Lower lobe of right lung (tissue), 2 donors: ENCODE results near the gene PEMT. TPM values are rescaled to one million over a fixed set of nuclear protein-coding genes. Genes with fewer than 3 reads are reported as not detected.

Experiments
- ATAC-seq, 2 donors: fragments of 200-7000 bp; cut with Tn5 transposase; one replicate each; pipeline ENCODE4 v1.9.1; 2020 to 2022; ENCODE audit warnings: mild to moderate bottlenecking in 2 of 2, moderate library complexity in 2 of 2
- DNase-seq: peaks from one replicate; pipeline ENCODE4 v3.0.0-alpha.2; 2020
- H3K27ac ChIP-seq: fragments of 200-600 bp; one replicate; pipeline ENCODE4 v1.8.0; 2022
- H3K27me3 ChIP-seq: fragments of 200-600 bp; one replicate; pipeline ENCODE4 v1.8.0; 2022; ENCODE audit warnings: low read depth
- H3K36me3 ChIP-seq: fragments of 200-600 bp; one replicate; pipeline ENCODE4 v1.8.0; 2022; ENCODE audit warnings: mild to moderate bottlenecking
- H3K4me1 ChIP-seq: fragments of 200-600 bp; one replicate; pipeline ENCODE4 v1.8.0; 2022
- H3K4me3 ChIP-seq: fragments of 200-600 bp; one replicate; pipeline ENCODE4 v1.8.0; 2022; ENCODE audit warnings: mild to moderate bottlenecking
- H3K9me3 ChIP-seq: fragments of 200-600 bp; one replicate; pipeline ENCODE4 v1.8.0; 2022
- intact Hi-C: fragments of 100-400 bp; cut with DNase I; formaldehyde crosslinking; loops from one replicate; pipeline ENCODE4 v1.11.0; 2022
- total RNA-seq: library from RNA; stranded (reverse); fragmentation: NEBNext Ultra II Directional; extraction: Animal tissue kit (Norgen Biotek cat#: 25700); gene quantifications from one replicate; pipeline ENCODE4 v1.2.1, GENCODE V29; 2021
- TF ChIP-seq, protein P1 (sequence below): fragments of 200-600 bp; IDR thresholded peaks from one replicate; pipeline ENCODE4 v1.8.0; 2022; ENCODE audit warnings: antibody characterized with exemption, mild to moderate bottlenecking
- donor health status: DM: no; HTN: yes; CAD: no; lungs with severe emphysema.

Gene PEMT
- total RNA-seq, 1 donor from 2014 or later = 20.1 TPM

GRCh38 chr17:17609121-17609520 is 17.6 kb upstream of the PEMT start:
- H3K9me3 ChIP-seq = no peaks in the 10 kb centered on the region
- DNase-seq = no peak
- intact Hi-C loops = no loop called here
- no peak overlapping the region for H3K4me3 ChIP-seq
- no peaks in the 10 kb centered on the region for H3K36me3 ChIP-seq
- ATAC-seq = no peak
- no peak overlapping the region for H3K27ac ChIP-seq
- H3K4me1 ChIP-seq = peaks cover 31% of the 10 kb centered on the region
- TF ChIP-seq, protein P1, sequence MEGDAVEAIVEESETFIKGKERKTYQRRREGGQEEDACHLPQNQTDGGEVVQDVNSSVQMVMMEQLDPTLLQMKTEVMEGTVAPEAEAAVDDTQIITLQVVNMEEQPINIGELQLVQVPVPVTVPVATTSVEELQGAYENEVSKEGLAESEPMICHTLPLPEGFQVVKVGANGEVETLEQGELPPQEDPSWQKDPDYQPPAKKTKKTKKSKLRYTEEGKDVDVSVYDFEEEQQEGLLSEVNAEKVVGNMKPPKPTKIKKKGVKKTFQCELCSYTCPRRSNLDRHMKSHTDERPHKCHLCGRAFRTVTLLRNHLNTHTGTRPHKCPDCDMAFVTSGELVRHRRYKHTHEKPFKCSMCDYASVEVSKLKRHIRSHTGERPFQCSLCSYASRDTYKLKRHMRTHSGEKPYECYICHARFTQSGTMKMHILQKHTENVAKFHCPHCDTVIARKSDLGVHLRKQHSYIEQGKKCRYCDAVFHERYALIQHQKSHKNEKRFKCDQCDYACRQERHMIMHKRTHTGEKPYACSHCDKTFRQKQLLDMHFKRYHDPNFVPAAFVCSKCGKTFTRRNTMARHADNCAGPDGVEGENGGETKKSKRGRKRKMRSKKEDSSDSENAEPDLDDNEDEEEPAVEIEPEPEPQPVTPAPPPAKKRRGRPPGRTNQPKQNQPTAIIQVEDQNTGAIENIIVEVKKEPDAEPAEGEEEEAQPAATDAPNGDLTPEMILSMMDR = no peak
- no peaks in the 10 kb centered on the region for H3K27me3 ChIP-seq

DNA sequence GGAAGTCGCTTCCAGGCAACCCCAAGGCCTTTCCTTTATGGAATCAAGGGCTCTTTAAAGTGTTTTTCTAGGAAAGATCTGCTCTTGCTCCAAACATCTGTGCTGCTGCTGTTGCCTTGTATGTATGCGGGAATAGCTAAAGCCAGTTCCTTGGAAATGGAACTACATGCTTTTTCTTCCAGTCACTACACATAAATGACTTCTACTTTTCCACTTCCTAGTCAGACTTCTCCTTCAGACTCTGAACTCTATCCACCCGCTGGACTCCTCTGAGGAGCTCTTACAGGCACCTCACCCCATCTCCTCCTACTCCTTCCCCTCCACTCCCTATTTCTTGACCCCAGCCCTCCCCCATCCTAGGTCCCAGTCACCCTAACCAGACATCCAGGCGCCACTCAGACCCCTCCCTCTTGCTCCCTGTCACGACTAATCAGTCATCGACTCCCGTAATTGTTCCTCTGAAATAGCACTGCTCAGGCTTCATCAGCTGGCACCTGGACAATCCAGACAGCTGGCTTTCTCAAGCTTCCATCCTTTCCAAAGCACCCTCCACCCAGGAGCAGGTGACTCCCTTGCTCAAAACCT is 15.0 kb upstream of the PEMT start:
- no peaks in the 10 kb centered on the region for H3K27me3 ChIP-seq
- H3K36me3 ChIP-seq = no peaks in the 10 kb centered on the region

DNA sequence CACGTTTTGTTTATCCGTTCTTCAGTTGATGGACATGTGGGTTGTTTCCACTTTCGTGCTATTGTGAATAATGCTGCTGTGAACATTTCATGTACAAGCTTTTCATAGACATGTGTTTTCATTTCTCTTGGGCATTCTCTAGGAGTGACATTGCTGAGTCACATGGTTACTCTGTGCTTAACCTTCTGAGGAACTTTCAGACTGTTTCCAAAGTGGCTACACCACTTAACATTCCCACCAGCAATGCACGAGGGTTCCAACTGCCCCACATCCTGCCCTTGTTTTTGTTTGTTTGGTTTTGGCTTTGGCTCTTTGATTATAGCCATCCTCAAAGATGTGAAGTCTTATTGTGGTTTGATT is 14.2 kb upstream of the PEMT start:
- Histone ChIP-seq H3K27ac (peak overlapping the region; percentile 64), H3K36me3 (no peaks in the 10 kb centered on the region), H3K4me1 (peaks cover 18% of the 10 kb centered on the region), H3K4me3 (no peak overlapping the region), H3K27me3 (no peaks in the 10 kb centered on the region), H3K9me3 (no peaks in the 10 kb centered on the region)
- DNase-seq (no peak), ATAC-seq (peak; percentile 81 to 87)
- TF ChIP-seq, protein P1 = no peak
- intact Hi-C loops = no loop called here

More for the DNA sequence above, 15.0 kb upstream of the PEMT start:
- ATAC-seq (no peak), DNase-seq (no peak)
- Histone ChIP-seq H3K4me3 (no peak overlapping the region), H3K27ac (peak overlapping the region; percentile 64), H3K9me3 (no peaks in the 10 kb centered on the region), H3K4me1 (peaks cover 18% of the 10 kb centered on the region)
- intact Hi-C loops = no loop called here
- TF ChIP-seq, protein P1 = no peak

DNA sequence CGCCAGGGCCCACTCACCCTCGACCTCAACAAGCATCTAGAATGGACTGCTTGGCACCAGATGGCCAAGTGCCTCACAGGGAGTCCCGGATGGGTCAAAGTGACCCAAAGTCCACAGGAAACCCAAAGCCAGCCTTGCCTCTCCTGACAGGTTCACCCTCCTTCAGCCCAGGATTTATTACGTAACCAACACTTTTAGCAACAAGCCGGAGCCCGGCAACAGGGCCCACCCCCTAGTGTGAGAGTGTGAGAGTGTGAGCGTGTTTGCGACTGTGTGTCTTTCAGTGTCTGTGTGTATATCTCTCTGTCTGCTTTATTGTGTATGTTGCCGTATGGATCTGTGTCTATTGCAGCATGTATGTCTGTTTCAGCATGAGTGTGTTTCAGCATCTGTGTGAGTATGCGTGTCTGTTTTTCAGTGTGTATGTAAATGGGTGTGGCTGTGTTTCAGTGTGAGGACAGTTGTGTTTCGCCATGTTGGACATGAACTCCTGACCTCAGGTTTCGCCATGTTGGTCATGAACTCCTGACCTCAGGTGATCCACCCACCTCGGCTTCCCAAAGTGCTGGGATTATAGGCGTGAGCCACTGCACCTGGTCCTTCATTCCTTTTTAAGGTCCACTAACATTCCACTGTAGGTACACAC is 13.7 kb upstream of the PEMT start:
- DNase-seq (peak; percentile 59), ATAC-seq (peak; percentile 70 to 81)
- peaks cover 18% of the 10 kb centered on the region for H3K4me1 ChIP-seq
- no peaks in the 10 kb centered on the region for H3K9me3 ChIP-seq
- intact Hi-C loops = no loop called here
- no peak overlapping the region for H3K4me3 ChIP-seq
- H3K36me3 ChIP-seq = no peaks in the 10 kb centered on the region
- TF ChIP-seq, protein P1 = no peak
- no peaks in the 10 kb centered on the region for H3K27me3 ChIP-seq
- H3K27ac ChIP-seq = peak overlapping the region; percentile 64

DNA sequence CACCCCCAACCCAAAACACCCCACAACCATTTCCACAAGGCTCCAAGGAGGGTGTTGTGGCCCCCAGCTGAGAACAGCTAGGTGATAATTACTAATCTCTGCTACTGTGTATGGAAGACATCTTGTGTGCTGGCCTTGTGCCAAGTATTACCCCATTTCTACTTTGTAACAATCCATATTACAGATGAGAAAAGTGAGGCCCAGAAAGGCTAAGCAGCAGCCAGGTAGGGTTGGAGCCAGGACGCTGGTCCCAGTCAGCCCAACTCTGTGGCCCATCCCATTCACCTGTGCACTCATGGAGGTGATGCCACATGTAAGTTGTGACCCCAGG is 12.4 kb upstream of the PEMT start:
- Histone ChIP-seq H3K36me3 (no peaks in the 10 kb centered on the region), H3K27me3 (no peaks in the 10 kb centered on the region), H3K4me3 (no peak overlapping the region), H3K9me3 (no peaks in the 10 kb centered on the region), H3K27ac (no peak overlapping the region), H3K4me1 (peaks cover 18% of the 10 kb centered on the region)
- TF ChIP-seq, protein P1 = no peak
- DNase-seq (no peak), ATAC-seq (no peak)
- intact Hi-C loops = no loop called here
